Activated CD8-positive, alpha-beta T cell treated with anti-CD3 and anti-CD28 coated beads for 36 hours (primary cell): ENCODE measurements around the gene C8B. TPM values are rescaled to one million over a fixed set of nuclear protein-coding genes. Genes with fewer than 3 reads are reported as not detected.

Experiments
- ATAC-seq: fragments of 200-7000 bp; cut with Tn5 transposase; one replicate; pipeline ENCODE4 v1.10.0; 2021; ENCODE audit warnings: mild to moderate bottlenecking, moderate library complexity
- CTCF ChIA-PET: fragments of 350-600 bp; sonication (Branson Sonifier 250); formaldehyde crosslinking; loops from one replicate; lab custom pipeline; 2021; ENCODE audit warnings: antibody characterized with exemption; lab: Charles Lee
- POLR2A ChIA-PET: fragments of 350-600 bp; sonication (Branson Sonifier 250); formaldehyde crosslinking; loops from one replicate; lab custom pipeline; 2021; ENCODE audit warnings: antibody characterized with exemption; lab: Charles Lee
- DNase-seq: peaks from one replicate; pipeline ENCODE4 v3.0.0-alpha.2; 2020
- H3K27ac Mint-ChIP-seq: one replicate; pipeline ENCODE4 v1.8.0; 2021; ENCODE audit warnings: mild to moderate bottlenecking, mixed read lengths
- H3K27me3 Mint-ChIP-seq: one replicate; pipeline ENCODE4 v1.8.0; 2021; ENCODE audit warnings: mixed read lengths
- H3K36me3 Mint-ChIP-seq: one replicate; pipeline ENCODE4 v1.8.0; 2021; ENCODE audit warnings: low read depth, mixed read lengths
- H3K4me1 Mint-ChIP-seq: one replicate; pipeline ENCODE4 v1.8.0; 2021; ENCODE audit warnings: low read depth, mixed read lengths
- H3K4me3 Mint-ChIP-seq: one replicate; pipeline ENCODE4 v1.8.0; 2021; ENCODE audit warnings: mild to moderate bottlenecking, moderate library complexity, mixed read lengths
- H3K9me3 Mint-ChIP-seq: one replicate; pipeline ENCODE4 v1.8.0; 2021; ENCODE audit warnings: mixed read lengths
- CTCF ChIP-seq: fragments of 200-600 bp; IDR thresholded peaks from one replicate; pipeline ENCODE4 v1.8.0; 2022; ENCODE audit warnings: antibody characterized with exemption, mild to moderate bottlenecking
- intact Hi-C: fragments of 100-400 bp; cut with micrococcal nuclease; formaldehyde crosslinking; loops from one replicate; pipeline ENCODE4 v1.10.0; 2022
- total RNA-seq, 2 experiments: library from RNA; stranded (reverse); gene quantifications; one replicate each; pipeline ENCODE4 v1.2.3, GENCODE V29; 2021

Gene C8B
- total RNA-seq, 2 experiments from 2014 or later, result not detected

GRCh38 chr1:56973923-56974742 lies 8.3 kb upstream of the C8B start:
- no peak overlapping the region for H3K4me3 Mint-ChIP-seq
- H3K4me1 Mint-ChIP-seq, result no peaks in the 10 kb centered on the region
- no peaks in the 10 kb centered on the region for H3K9me3 Mint-ChIP-seq
- intact Hi-C loops, result no loop called here
- no peak for TF ChIP-seq CTCF
- peaks cover 8% of the 10 kb centered on the region for H3K27me3 Mint-ChIP-seq
- no peaks in the 10 kb centered on the region for H3K36me3 Mint-ChIP-seq
- DNase-seq, result no peak
- H3K27ac Mint-ChIP-seq, result no peak overlapping the region
- ATAC-seq, result no peak
- CTCF ChIA-PET, result no interaction called here
- POLR2A ChIA-PET, result no interaction called here

GRCh38 chr1:56972976-56973375 lies 7.2 kb upstream of the C8B start:
- POLR2A ChIA-PET, result no interaction called here
- H3K36me3 Mint-ChIP-seq, result no peaks in the 10 kb centered on the region
- H3K4me3 Mint-ChIP-seq, result no peak overlapping the region

GRCh38 chr1:56970280-56970679 lies 4.5 kb upstream of the C8B start:
- no peak overlapping the region for H3K27ac Mint-ChIP-seq
- peaks cover 3% of the 10 kb centered on the region for H3K9me3 Mint-ChIP-seq
- DNase-seq (no peak), ATAC-seq (no peak)
- H3K36me3 Mint-ChIP-seq, result no peaks in the 10 kb centered on the region
- intact Hi-C loops, result no loop called here
- no peak overlapping the region for H3K4me3 Mint-ChIP-seq
- H3K4me1 Mint-ChIP-seq, result no peaks in the 10 kb centered on the region
- CTCF ChIA-PET, result no interaction called here
- TF ChIP-seq CTCF, result no peak
- H3K27me3 Mint-ChIP-seq, result peaks cover 4% of the 10 kb centered on the region
- POLR2A ChIA-PET, result no interaction called here

More at GRCh38 chr1:56972976-56973375, 7.2 kb upstream of the C8B start:
- CTCF ChIA-PET, result no interaction called here
- Mint-ChIP-seq H3K4me1 (no peaks in the 10 kb centered on the region), H3K27me3 (peaks cover 4% of the 10 kb centered on the region), H3K9me3 (peaks cover 3% of the 10 kb centered on the region), H3K27ac (no peak overlapping the region)
- DNase-seq (no peak), ATAC-seq (no peak)
- intact Hi-C loops, result no loop called here
- no peak for TF ChIP-seq CTCF

- no peak overlapping the region for H3K4me3 Mint-ChIP-seq
- peaks cover 8% of the 10 kb centered on the region for H3K27me3 Mint-ChIP-seq
- TF ChIP-seq CTCF, result no peak
- H3K9me3 Mint-ChIP-seq, result peaks cover 3% of the 10 kb centered on the region
- no peak for ATAC-seq
- no peaks in the 10 kb centered on the region for H3K4me1 Mint-ChIP-seq
- no peak for DNase-seq
- H3K27ac Mint-ChIP-seq, result no peak overlapping the region
- ChIA-PET CTCF (no interaction called here), POLR2A (interaction anchor here (0.5 kb wide), 1 partner anchor 490 kb away, joined by 3 read pairs; no protein-coding TSS in a partner anchor)
- H3K36me3 Mint-ChIP-seq, result no peaks in the 10 kb centered on the region
- intact Hi-C loops, result no loop called here
Measured at GRCh38 chr1:56968878-56969495, 3.2 kb upstream of the C8B start.
